ENCODE results near the gene ITPRIPL1.

Gene ITPRIPL1

GRCh38 chr2:96345438-96345837 is 20.3 kb downstream of the ITPRIPL1 start:
- no peak overlapping the region for H3K27ac ChIP-seq
- TF ChIP-seq ZFX (IDR thresholded peaks at IDR 0.05) (no peak), CTCF (conservative IDR thresholded peaks at IDR 0.05) (no peak)

- H3K27ac ChIP-seq: no peak overlapping the region
- TF ChIP-seq ZFX (IDR thresholded peaks at IDR 0.05) (no peak), CTCF (conservative IDR thresholded peaks at IDR 0.05) (no peak)
Measured at GRCh38 chr2:96345868-96346462, 20.8 kb downstream of the ITPRIPL1 start.

- TF ChIP-seq ZFX (IDR thresholded peaks at IDR 0.05): no peak
- TF ChIP-seq CTCF (conservative IDR thresholded peaks at IDR 0.05): no peak
- H3K27ac ChIP-seq: no peak overlapping the region
Measured at GRCh38 chr2:96347395-96347794, 22.3 kb downstream of the ITPRIPL1 start.

- no peak overlapping the region for H3K27ac ChIP-seq
- TF ChIP-seq ZFX (IDR thresholded peaks at IDR 0.05) (no peak), CTCF (conservative IDR thresholded peaks at IDR 0.05) (no peak)
Measured at GRCh38 chr2:96353032-96353561, 28.0 kb downstream of the ITPRIPL1 start.

- TF ChIP-seq CTCF (conservative IDR thresholded peaks at IDR 0.05) (no peak), ZFX (IDR thresholded peaks at IDR 0.05) (no peak)
- H3K27ac ChIP-seq: no peak overlapping the region
Measured at GRCh38 chr2:96353606-96354101, 28.5 kb downstream of the ITPRIPL1 start.

GRCh38 chr2:96354492-96354891 is 29.4 kb downstream of the ITPRIPL1 start:
- H3K27ac ChIP-seq: no peak overlapping the region
- TF ChIP-seq ZFX (IDR thresholded peaks at IDR 0.05) (no peak), CTCF (conservative IDR thresholded peaks at IDR 0.05) (no peak)

GRCh38 chr2:96356889-96357288 is 31.8 kb downstream of the ITPRIPL1 start:
- no peak for TF ChIP-seq CTCF (conservative IDR thresholded peaks at IDR 0.05)
- TF ChIP-seq ZFX (IDR thresholded peaks at IDR 0.05): no peak
- H3K27ac ChIP-seq: no peak overlapping the region

Measured in C4-2B (cell line).